NCI-H82 treated with DMSO at 0.1 percent for 48 hours (cell line): Measurements from ENCODE around the gene HIVEP1.

Source experiments
- DNase-seq: peaks from one replicate; lab custom pipeline; 2025; ENCODE audit not compliant: unreplicated experiment; lab: John Stamatoyannopoulos, UW

Gene HIVEP1

DNA sequence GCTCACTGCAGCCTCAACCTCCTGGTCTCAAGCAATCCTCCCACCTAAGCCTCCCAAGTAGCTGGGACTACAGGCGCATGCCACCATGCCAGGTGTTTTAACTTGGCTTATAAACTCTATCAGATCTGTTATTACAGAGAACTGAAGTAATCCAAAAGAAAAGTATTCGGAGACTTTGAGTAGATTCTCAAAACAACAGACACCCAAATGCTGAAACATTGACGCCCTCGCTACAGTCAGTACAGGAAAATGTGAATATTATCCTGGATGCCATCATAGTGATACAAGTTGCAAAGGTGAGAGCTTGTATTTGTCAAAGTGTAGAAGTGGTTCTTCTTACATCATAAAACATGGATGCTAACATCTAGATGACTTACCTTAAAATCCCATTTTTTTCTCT is 169.4 kb downstream of the HIVEP1 start:
- no peak for DNase-seq

DNA sequence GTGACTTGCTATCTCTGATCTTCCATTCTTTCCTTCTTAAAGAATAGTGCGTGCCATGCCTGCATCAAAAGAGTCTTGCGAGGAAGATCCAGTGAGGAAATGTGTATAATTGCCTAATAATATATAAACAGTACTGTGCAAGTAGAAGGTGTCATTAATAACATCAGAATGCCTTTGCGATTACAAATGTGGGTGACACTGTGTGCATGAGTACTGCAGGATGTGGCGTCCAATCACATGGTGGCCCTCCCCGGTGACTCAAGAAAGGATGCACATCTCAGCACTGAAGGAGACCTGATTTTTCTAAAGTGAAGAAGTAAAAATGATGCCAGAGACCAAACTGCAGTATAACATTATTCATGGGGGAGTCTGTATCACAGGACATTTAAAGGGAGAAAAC is 170.6 kb downstream of the HIVEP1 start:
- DNase-seq = no peak

DNA sequence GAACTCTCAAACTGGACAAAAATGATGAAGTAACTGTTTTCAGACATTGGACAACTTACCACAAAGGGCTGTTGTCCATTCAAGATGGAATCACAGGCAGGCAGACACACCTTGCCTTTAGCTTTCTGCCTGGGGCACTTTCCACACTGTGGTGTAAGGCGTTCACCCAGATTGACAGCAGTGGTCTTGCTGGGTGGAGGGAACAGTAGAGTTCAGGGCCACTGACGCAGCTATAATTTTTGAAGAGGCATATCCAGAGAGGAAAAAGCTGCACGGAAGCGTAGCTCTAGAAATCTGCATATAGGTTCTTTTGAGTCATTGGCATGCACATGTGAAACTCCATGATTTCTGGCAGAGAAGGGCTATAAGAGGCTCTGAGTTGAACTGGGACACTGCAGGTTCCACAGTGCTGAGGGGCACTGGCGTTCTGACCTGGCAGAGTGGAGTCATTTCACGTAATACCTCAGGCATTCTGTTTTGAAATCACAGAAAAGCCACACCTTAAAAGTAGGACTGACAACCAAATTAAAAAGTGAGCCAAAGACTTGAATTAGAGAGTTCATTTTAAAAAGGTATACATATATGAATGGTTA is 173.1 kb downstream of the HIVEP1 start:
- no peak for DNase-seq

DNA sequence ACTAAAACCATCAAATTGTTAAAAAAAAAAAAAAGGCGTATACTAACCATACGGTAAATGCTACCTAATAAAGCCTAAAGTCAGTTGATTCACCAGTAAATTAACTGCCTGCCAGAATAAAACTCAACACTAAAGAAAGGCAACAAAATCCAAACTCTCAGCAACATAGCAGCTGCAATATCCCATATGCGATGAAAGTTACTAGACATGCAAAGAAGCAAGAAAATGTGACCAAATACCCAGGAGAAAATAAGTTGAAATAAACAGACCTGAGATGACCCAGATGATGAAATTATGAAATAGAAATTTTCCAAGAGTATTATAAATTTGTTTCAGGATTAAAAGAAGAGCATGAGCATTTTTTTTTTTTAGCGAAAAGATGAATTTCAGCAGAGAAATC is 174.4 kb downstream of the HIVEP1 start:
- DNase-seq = no peak

DNA sequence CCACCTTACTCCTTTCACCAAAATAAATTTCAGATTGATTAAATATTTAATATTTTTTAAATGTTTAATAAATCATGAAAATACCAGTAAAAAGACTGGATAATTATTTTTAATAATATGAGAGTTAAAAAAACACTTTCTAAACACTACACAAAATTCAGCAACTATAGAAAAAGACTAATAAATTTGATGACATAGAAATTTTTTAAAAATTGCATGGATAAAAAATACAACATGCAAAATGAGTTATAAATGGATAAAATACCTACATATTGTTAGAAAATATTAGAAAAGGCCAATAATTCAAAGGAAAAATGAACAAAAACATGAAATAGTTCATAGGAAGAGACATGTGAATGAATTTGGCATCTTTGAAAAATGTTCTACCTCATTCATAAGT is 177.0 kb downstream of the HIVEP1 start:
- DNase-seq = no peak

DNA sequence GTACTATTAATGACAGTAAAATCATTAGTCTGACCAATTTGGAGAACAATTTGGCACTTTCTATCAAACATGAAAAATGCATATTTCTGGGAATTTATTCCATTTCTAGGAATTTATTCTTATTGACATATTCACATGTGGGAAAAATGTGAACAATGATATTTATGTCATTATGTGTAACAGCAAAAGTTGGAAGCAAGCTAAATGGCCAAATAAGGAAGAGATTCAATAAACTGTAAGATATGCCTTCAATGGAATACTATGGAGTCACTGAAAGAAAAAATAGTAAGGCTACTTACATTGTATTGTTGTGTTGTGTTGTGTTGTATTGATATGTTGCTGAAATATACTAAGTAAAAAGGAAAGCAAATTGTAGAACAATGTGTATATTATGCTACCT is 177.5 kb downstream of the HIVEP1 start:
- no peak for DNase-seq

DNA sequence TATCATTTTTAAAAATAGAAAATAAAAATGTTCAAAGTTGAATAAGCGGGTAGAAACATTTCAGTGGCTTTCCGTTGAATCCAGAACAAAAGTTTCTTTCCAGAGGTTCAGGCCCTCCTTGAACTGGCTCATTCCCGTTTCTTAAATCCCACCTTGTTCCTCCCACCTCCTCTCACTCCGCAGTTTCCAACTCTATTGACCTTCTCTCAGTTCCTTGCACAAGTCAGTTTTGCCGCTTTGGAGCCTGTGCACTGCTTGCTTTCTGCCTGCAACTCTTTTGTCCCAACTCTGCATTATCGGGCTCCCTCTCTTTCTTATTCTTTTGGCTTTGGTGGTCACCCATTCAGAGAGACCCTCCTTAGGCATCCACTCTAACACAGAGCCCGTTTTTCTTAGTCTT is 178.1 kb downstream of the HIVEP1 start:
- no peak for DNase-seq

DNA sequence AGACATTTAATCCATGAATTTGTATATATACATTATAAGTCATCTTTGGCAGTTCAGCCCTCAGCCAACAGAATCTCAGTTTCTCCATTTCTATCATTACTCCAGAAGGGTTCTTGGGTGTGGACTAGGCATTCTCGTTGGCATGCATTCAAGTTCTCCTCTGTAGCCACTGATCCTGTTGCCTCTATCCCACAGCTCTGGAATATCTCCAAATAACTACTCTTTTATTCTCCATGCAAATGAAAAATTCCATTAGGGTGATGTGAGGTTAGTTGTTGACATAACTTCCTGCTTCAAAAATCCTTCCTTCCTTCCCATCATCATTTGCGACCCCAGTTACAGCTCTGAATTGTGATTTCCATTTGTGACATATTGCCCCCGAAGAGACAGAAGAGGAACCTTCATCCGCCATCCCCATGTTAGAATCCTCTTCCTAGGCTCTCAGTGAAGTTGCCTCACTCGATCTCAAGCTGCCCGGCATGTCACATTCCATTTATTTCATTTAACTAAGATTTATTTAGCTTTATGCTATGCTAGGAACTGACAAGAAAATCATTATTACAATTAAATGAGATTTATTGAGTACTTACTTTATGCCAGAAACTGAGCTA is 184.3 kb downstream of the HIVEP1 start:
- DNase-seq = no peak

DNA sequence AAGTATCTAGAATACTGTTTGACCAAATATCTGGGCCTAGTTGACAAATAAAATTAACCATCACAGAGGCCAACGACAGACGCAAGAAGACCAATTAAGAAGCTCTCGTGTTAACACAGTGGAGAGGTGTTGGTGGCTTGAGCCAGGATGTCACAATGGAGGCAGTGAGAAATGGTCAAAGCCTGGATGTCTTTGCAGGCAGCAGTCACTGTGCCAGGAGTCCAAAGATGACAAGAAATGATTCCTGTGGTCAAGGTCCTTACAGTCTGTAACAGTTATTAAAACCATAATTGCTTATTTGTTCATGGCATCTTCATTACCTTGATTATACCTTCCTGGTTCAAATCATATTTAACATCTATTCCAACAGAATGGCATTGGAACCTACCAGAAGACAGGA is 186.7 kb downstream of the HIVEP1 start:
- no peak for DNase-seq

DNA sequence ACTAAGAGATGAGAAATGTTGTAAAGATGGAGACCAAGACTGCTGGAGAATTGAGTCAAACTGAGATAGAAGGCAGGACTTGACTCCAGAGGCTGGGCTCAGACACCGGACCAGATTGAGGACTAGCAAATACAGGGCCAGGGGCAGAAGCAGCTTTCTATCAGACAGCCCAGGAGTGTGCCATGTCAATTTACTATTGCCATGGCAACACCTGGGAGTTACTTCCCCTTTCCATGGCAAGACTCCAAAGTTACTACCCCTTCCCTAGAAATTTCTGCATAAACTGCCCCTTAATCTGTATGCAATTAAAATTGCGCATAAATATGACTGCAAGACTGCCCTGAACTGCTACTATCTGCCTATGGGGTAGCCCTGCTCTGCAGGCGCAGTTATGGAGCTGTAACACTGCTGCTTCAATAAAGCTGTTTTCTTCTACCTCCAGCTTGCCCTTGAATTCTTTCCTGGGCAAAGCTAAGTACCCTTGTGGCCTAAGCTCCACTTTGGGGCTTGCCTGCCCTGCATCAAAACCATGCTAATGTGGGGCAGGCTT is 188.0 kb downstream of the HIVEP1 start:
- DNase-seq = no peak

DNA sequence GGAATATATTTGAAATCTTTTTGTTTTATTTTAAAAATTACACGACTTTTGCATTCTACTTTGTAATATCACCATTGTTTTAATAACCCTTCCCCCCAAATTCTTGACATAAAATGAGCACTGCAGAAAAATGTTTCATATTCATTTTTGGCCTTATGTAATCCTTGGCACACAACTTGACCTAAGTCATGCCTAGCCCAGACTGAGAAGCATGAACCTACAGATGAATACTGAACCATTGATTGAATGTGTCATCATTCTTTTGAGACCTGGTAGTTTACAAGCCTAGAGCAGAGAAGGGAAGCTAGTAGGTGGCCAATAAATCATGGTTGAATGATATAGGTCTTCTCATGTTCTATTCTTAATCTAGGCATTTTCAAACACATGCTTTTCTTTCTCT is 188.6 kb downstream of the HIVEP1 start:
- DNase-seq = no peak

DNA sequence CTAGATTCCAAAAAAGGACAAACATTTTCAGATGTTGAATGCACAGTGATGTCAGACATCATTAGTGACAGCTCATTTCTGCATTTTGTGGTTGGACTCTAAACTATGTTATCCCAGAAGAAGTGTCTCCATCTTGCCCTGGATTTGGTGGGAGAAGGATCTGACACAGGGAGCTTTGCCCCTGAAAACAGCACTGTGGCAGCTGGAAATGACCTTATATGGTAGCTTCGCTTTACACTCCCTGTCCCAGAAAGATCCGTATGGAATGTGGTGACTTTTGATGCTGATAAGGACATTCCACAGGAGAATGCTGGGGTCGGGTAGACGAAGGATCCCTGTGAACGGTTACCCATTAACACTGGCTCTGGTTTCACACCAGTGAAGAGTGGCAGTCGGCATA is 190.9 kb downstream of the HIVEP1 start:
- no peak for DNase-seq

DNA sequence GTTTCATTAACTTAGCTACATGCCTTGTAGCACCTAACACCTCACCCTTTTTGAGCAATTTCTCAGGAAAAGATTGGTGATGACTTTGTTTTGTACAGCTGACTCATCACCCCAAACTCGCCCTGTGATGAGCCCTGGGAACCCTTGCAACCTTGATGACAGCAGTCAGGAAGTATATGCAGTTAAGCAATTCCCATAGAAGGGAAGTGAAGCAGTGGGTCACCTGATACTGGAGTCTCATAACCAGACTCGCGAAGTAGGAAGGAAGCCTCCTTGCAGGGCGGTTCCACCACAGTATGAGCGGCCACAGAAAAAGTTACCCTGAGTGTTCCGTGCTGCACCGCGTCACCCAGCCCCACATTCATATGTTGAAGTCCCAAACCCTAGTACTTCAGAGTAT is 196.1 kb downstream of the HIVEP1 start:
- no peak for DNase-seq

DNA sequence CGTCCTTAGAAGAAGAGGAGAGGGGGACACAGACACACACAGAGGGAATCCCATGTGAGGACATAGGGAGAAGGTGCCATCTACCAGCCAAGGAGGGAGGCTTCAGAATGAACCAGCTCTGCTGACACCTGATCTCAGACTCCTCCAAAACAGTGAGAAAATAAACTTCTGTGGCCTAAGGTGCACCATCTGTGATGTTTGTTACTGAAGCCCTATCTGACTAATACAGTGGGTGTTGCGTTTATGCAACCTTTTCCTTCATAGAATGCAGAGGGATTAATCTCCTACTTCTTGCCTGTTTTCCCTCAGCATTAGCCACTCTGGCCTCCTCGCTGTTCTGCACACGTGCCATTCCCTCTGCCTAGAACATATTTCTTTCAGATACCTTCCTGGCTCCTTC is 196.6 kb downstream of the HIVEP1 start:
- DNase-seq = no peak
